G401.6 (cell line): Measurements from ENCODE around the gene TSPAN9.

Experiments
- FAIRE-seq: peaks from 2 replicates; lab custom pipeline; 2012; peaks lifted over from hg19 to GRCh38; lab: Jason Lieb, UNC

The TSPAN9 gene

GRCh38 chr12:3250576-3250975 lies 173.4 kb downstream of the TSPAN9 start:
- FAIRE-seq: no peak

GRCh38 chr12:3251067-3251466 lies 173.9 kb downstream of the TSPAN9 start:
- FAIRE-seq: no peak

DNA sequence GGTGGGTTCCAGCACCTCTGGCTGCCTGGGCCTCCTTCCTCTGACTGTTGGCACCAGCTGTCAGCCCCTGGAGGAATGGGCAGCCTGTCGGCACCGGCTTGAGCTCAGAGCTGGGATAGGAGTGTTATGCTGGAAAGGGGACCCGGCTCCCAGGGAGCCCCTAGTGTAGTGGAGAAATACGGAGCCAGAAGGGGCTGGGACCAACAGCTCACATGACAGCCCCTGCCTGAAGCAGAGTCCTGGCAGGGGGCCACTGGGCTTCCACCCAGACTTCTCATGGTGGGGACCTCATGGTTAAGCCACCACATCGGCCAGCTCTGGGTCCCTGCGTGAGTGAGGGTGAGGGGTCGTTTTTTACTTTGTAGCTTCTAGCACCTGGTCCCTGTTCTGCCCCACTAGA lies 174.5 kb downstream of the TSPAN9 start:
- no peak for FAIRE-seq

- FAIRE-seq: no peak
Observed at GRCh38 chr12:3252450-3252891, 175.3 kb downstream of the TSPAN9 start.

- no peak for FAIRE-seq
Observed at GRCh38 chr12:3253682-3254275, 176.6 kb downstream of the TSPAN9 start.

DNA sequence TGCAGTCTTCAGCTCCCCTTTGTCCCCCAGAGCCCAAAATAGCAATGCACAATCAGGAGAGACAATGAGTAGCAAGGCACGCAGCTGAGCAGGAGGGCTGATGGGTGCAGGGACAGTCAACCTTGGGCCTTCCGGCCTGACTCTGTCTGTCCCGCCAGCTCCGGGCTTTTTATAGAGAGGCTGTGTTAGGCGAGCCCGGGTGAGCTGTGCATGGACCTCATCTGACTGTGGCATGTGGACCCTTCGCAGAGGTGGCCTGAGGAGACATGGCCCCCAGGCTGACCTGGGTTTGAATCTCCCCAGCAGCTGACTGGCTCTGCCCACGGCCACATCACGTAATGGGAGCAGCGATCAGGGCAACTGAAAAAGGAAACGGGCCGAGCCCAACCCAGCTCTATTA lies 177.9 kb downstream of the TSPAN9 start:
- FAIRE-seq: no peak

DNA sequence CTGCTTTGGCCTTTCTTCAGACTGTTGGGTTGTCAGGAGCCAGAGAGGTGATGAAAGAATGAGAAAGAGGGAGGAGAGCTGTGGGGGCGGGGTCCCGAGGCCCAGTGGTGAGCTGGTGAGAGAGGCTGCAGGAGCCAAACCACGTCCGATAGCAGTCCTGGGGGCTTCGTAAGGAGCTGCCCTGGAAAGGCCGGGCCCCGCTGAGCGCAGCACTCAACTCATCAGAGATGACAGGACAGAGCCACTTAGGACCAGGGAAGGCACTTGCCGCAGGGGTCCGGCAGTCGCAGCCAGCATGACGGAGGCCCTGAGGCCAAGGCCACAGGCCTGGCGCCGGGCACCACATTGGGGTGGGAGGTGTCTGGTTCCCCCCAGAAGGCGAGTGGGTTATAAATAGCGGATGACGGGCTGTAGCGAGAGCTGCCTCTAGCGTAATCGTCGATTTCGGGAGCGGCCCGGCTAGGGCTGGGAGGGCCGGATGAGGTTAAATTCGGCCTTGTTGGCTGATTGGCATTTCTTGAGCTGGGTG lies 179.0 kb downstream of the TSPAN9 start:
- FAIRE-seq: no peak

GRCh38 chr12:3257411-3257810 lies 180.2 kb downstream of the TSPAN9 start:
- FAIRE-seq: no peak

GRCh38 chr12:3259973-3260372 lies 182.8 kb downstream of the TSPAN9 start:
- no peak for FAIRE-seq

DNA sequence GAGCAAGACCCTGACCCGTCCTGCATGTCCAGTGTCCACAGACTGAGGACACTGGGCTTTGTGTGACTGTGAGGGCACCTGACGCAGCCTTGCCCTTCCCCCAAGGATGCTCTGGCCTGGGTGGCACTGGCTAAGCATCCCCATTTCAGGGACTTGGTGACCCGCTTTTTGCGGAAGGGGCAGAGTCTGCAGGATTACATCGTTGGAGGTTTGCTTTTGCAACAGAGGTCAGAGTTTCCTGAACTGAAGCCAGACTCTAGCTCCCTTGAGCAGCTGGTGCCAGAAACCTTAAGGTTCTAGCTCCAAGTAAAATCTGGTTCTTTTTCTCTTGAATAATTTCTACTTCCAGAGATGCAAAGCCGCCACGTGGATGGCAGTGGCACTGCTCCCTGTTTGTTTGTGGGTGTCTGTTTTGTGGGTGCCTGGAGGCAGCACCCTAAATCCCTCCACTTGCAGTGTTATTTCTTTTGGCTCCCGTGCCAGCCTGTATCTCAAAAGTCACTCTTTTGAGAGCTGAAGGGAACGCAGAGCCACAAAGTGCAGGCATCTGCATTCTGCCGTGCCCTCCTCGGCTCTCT lies 184.7 kb downstream of the TSPAN9 start:
- no peak for FAIRE-seq

- FAIRE-seq: no peak
Observed at GRCh38 chr12:3262470-3262869, 185.3 kb downstream of the TSPAN9 start.

- no peak for FAIRE-seq
Observed at GRCh38 chr12:3263282-3263681, 186.1 kb downstream of the TSPAN9 start.

- FAIRE-seq: no peak
Observed at GRCh38 chr12:3263939-3264922, 187.1 kb downstream of the TSPAN9 start.

- FAIRE-seq: no peak
Observed at GRCh38 chr12:3265406-3265805, 188.2 kb downstream of the TSPAN9 start.

DNA sequence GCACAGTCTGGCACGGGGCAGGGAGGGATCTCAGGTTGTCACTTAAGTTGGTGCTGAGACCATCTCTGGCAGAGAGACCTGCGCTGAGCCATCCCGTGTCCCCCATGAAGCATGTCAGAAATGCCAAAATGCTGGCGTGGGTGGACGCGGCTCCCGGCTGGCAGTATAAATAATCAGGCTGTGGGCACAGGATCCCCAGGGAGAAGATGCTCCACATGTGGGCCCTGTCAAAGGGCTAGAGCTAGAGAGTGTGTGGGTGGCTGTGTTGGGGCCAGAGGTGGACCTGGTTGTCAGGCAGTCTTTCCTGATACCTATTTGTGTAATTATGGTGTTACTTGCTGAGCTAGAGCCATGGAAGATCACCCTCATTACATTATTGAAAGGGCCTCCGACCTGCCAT lies 189.5 kb downstream of the TSPAN9 start:
- FAIRE-seq: no peak

DNA sequence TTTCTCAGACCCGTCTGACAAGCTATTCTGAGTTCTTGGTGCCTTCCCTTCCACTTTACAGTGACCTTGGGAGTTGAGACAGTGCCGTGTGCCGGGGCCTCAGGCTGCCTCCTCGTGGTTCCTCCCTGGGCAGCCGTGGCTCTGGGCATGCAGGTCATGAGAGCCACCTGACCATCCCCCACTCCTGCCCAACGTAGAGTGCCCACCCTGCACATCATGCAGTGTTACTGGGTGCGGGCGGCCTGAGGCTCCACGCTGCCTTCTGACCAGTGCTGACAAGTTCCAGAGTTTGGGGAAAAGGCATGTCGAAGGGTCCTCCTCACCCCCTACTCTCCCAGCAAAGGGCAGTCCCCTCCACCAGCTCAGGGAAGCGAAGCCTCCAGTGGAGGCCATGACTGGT lies 190.5 kb downstream of the TSPAN9 start:
- no peak for FAIRE-seq

- FAIRE-seq: no peak
Observed at GRCh38 chr12:3269594-3269993, 192.4 kb downstream of the TSPAN9 start.

GRCh38 chr12:3271146-3271545 lies 194.0 kb downstream of the TSPAN9 start:
- no peak for FAIRE-seq

DNA sequence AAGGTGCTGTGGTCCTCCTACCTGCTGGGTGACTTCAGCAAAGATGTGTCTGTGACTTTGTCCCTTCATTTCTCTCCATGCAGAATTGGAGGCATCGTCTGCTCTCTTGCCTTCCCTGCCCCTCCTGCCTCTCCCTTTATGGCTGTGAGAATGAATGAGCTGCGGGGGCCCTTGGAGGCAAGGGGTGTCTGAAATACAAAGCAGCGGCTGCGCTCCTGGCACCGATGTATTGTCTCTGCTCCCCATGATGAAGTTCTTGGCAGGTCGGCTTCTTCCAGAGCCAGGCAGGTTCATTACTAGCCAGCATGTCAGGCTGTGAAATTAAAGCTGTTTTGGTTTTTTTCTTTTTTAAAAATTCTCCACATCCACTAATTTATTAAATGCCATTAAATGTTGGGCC lies 194.5 kb downstream of the TSPAN9 start:
- no peak for FAIRE-seq

GRCh38 chr12:3272958-3273357 lies 195.8 kb downstream of the TSPAN9 start:
- FAIRE-seq: no peak

- FAIRE-seq: no peak
Observed at GRCh38 chr12:3273409-3273853, 196.3 kb downstream of the TSPAN9 start.

GRCh38 chr12:3274664-3275063 lies 197.5 kb downstream of the TSPAN9 start:
- no peak for FAIRE-seq
